GM18520 (cell line): ENCODE results near the gene AK1.

ENCODE experiments used
- ATAC-seq: cut with Tn5 transposase; IDR thresholded peaks from one replicate; pipeline ENCODE4 v1.9.1; 2021; ENCODE audit not compliant: unreplicated experiment

The AK1 gene

GRCh38 chr9:127909839-127910273 lies 32.4 kb upstream of the AK1 start:
- no peak for ATAC-seq

DNA sequence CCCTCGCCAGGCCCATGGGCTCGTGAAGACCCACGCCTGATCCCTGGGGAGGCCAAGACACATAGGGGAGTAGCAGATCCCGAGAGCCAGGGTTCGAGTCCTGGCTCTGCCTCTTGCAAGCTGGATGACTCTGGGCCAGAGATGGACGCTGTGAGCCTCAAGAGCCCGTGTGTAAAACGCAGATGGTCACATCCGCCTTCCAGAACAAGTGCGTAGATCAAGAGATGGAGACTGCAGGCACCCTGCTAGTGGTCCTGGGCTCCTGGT lies 31.1 kb upstream of the AK1 start:
- no peak for ATAC-seq

DNA sequence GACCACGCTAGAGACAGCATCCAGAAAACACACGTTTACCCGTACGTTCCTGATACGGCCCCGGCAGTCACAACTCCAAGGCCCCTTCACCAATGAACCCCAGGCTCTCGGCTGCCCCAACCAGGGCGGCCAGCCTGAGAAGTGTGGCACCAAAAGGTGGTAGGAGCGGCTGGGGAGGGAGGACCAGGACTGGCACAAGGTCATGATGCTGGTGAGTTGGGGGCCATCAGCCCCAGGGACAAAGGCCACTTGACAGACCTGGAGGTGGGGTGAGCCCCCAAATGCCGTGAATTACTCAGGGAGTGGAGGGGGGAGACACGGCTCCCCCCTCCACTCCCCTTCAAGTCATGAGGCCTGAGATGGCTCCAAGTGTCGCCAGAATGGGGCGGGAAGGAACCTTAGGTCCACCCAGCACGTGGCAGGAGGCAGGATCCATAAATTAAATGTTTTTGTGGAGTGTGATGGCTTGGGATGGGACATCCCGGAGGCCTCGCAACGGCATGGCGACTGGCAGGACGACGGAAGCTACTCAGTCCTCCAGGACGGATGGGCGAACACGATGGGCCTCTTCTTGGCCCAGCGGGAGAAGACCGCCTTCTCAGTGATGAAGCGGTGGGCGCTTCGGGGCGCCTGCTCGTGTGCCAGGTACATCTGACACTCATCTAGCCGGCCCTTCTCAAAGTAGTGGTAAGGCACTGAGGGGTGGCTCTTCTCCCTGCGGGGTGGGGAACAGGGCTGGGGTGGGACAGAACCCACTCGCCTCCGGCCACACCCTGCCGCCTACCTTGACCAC lies 30.6 kb upstream of the AK1 start:
- no peak for ATAC-seq

- no peak for ATAC-seq
Measured at GRCh38 chr9:127905788-127906191, 28.3 kb upstream of the AK1 start.

GRCh38 chr9:127905004-127905728 lies 27.7 kb upstream of the AK1 start:
- ATAC-seq = no peak

DNA sequence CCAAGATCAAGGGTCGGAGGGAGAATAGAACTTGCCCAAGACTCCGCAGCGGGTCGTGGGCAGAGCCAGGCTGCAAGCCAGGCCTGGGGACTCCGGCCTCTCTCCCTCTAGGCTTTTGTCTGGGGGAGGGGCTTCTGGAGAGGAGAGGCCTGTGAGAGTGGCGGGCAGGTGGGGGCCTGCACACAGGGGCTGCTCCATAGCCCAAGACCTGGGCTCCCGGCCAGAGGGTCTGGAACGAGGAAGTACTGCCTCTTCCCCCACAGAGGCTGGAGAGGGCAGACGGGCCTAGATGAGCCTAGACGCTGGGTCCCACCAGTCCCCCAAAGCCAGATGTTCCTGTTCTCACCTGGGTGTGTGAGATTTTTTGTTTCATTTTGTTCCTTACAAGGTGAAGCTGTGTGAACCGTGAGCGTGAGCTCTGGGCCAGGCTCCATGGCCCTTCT lies 27.1 kb upstream of the AK1 start:
- no peak for ATAC-seq

- ATAC-seq = no peak
Measured at GRCh38 chr9:127903557-127904475, 26.3 kb upstream of the AK1 start.

- ATAC-seq = peak; percentile 69
Measured at GRCh38 chr9:127899128-127899943, 21.9 kb upstream of the AK1 start, which contains the start of gene ST6GALNAC6. ST6GALNAC6 (minus strand) TSS chr9:127899603; CDS start chr9:127897981, 1,622 bp downstream.

- ATAC-seq = no peak
Measured at GRCh38 chr9:127898433-127899127, 21.1 kb upstream of the AK1 start.

DNA sequence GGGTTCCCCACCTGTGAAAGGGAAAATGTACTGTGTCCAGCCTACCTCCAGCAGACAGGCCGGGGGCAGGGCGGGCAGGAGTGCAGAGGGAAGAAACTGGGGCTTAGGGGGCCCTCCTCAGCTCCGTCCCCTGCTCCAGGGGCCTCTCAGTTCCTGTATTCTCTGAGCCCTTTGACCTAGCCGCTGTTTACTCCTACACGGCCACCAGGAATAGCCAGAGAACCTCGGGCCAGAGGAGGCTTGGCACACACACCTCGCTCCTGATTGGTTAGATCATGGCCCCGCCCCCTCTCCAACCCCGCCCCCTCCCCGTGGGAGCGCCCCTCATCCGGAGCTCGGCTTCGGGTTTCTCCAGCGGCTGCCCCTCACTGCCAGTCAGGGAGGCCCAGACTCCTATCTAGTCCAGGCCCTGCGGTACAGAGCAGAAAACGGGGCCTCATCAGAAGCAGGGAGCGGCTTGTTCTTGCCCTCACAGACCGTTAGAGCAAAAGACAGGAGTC lies 19.8 kb upstream of the AK1 start:
- ATAC-seq = no peak

DNA sequence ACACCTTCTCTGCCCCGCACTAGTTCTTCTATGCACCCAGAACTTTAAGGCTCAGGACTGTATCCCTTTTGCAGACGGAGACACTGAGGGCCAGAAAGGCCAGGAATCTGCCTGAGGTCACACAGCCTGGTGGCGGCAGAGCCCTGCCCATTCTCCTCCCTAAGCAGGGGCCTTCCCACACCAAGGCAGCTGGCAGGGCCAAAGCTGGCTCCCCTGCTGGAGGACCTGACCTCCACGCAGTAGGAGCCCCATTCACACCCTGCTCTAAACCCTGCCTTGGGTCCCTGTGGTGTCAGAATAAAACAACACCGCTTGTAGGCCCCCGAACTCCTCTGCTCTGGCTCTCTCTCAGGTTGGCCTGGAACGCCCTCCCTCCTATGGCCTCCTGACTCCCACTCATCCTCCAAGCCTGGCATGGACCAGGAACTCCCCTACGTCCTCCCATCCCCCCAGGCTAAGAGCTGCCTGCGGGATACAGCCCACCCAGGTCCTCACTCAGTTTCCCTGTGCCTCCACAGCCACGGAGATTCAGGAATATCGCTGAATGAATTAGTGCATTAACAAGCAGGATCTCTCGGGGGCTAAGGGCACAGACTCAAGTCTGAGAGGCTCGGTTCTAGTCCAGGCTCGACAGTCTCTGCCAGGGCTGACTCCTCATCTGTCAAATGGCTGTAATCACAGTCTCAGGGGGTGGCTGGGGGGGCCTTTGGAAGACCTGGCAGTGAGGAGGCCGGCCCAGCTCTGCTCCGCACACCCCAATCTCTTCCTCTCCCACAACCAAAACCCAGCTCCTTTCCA lies 19.1 kb upstream of the AK1 start:
- ATAC-seq = no peak

GRCh38 chr9:127895811-127896210 lies 18.3 kb upstream of the AK1 start:
- ATAC-seq = no peak

DNA sequence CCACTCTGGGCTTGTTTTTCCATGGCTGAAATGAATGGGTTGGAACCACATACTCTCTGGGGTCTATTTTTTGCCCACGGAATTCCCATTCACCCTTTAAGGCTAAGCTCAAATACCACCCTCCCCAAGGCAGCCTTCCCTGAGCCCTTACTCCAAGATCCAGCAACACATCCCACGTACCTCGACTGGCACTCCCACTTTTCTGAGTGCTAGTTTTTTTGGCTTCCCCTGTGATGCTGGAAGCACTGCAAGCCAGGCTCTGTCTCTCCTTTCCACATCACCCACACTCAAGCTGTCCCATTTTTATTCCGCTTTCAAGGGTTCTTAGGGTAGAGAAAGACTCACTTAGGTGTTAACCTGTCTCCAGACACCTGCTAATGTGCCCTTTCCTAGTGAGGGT lies 15.9 kb upstream of the AK1 start:
- ATAC-seq = no peak

GRCh38 chr9:127892831-127893230 lies 15.4 kb upstream of the AK1 start:
- ATAC-seq = no peak

DNA sequence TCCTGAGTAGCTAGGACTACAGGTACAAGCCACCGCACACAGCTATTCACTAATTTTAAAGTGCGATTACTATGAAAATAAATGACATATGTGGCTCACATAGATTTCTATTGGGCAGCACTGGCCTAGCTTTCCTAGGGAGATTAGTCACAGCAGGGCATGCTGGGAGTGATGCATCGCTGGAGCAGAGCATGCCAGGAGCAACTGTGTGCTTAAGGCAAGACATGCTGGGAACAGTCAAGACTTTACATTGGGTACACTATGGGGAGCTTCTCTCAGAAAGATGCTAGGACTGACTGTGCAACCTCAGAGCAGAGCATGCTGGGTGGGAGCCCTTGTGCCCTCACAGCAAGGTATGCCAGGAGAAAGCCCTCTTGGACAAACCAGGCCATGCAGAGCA lies 12.6 kb upstream of the AK1 start:
- no peak for ATAC-seq

DNA sequence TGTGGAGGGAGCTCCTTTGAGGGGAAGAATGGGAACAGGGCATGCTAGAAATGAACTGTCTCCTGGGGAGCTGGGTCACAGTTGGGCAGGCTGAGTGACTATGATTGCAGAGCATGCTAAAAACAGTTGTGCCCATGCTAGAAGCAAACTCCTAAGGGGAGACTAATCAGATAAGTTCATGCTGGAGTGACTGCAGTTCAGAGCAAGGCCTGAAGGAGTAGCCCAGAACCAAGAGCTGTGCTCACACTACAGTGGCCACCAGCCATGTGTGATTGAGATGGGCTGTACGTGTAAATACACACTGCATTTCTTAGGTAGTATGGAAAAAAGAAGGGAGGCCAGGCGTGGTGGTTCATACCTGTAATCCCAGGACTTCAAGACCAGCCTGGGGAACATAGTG lies 10.3 kb upstream of the AK1 start:
- no peak for ATAC-seq

GRCh38 chr9:127886401-127886972 lies 9.0 kb upstream of the AK1 start:
- ATAC-seq = no peak

DNA sequence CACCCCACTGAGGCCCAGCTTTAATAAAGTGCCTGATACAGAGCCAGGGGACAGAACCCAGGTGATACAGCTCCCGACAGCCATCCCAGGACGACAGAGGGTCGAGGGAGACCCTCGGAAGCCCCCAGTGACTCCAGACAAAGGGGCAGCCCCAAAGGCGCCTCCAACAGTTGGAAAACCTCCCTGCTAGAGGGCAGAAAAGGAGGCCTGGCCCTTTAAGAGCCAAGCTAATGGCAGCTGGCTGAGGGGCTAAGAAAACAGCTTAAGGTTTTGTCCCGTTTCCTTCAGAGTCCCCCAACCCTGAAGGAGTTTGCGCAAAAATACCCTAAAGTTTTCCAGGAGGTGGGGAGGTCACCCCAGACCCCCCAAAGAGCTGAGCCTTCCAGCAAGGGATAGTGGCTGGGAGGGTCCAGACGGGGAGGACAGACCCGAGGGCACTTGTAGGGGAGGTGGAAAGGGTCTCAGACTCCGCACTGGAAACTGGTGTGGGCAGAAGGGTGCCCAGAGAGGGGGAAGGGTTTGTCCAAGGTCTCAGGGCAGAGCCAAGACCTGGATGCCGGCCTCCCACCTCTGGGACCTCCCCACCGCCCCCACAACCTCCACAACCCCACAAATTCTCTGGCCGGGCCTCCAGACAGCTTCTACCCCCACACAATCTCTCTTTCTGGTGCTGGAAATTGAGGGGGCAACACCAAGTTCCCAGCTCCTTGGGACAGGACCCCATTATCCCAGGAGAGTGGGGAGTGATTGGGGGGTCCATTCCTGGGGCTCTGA lies 8.2 kb upstream of the AK1 start:
- ATAC-seq = no peak
